Prostate gland (tissue), 2 donors: ENCODE results near the gene AHR. TPM values are rescaled to one million over a fixed set of nuclear protein-coding genes. Genes with fewer than 3 reads are reported as not detected.

ENCODE experiments used
- DNase-seq: peaks from one replicate; pipeline ENCODE4 v3.0.0-alpha.2; 2019; ENCODE audit warnings: low spot score
- H3K27ac ChIP-seq, 2 donors: fragments of 200-600 bp; sonication (generic); 2 replicates each; pipeline ENCODE4 v1.5.1; 2017 to 2019
- H3K27me3 ChIP-seq: fragments of 200-600 bp; sonication (generic); replicated peaks from 2 replicates; pipeline ENCODE4 v1.5.1; 2019; ENCODE audit not compliant: insufficient read depth
- H3K36me3 ChIP-seq, 2 donors: fragments of 200-600 bp; sonication (generic); 1 replicate in 1 of 2; 2 replicates in 1 of 2; pipeline versions ENCODE4 v1.5.1 to v1.8.1; 2017 to 2019
- H3K4me1 ChIP-seq: fragments of 200-600 bp; sonication (generic); replicated peaks from 2 replicates; pipeline ENCODE4 v1.5.1; 2019
- H3K4me3 ChIP-seq, 2 donors: fragments of 200-600 bp; sonication (generic); 2 replicates each; pipeline ENCODE4 v1.5.1; 2017 to 2019
- H3K9me3 ChIP-seq: fragments of 200-600 bp; sonication (generic); 2 replicates; pipeline ENCODE4 v1.5.1; 2017
- POLR2A ChIP-seq: fragments of 450-650 bp; IDR thresholded peaks from one replicate; pipeline ENCODE4 v1.6.1; 2016; ENCODE audit warnings: antibody characterized with exemption, mild to moderate bottlenecking
- POLR2AphosphoS5 ChIP-seq: sonication (generic); formaldehyde crosslinking; IDR thresholded peaks from one replicate; pipeline ENCODE4 v1.6.1; 2017; ENCODE audit warnings: antibody characterized with exemption
- WGBS: methylation state at CpG from one replicate; pipeline ENCODE4 v1.1.5; 2018; 5-methylcytosine and 5-hydroxymethylcytosine counted together
- intact Hi-C: fragments of 100-400 bp; cut with DNase I; formaldehyde crosslinking; loops from one replicate; pipeline ENCODE4 v1.14.2; 2022
- total RNA-seq, 2 donors: library from RNA; depleted of rRNA; stranded (reverse); fragments of >200 nt; gene quantifications; one replicate each; pipeline ENCODE4 v1.1.0, GENCODE V29; 2016
- TF ChIP-seq, protein P1 (sequence below), 4 experiments: fragments of 200-600 bp in 2 of 4; fragments of 450-650 bp in 2 of 4; sonication (generic) in 2 of 4; IDR thresholded peaks; 1 replicate in 3 of 4; 2 replicates in 1 of 4; pipeline ENCODE4 v1.5.1; 2016 to 2019; ENCODE audit warnings: antibody characterized with exemption in 4 of 4, mild to moderate bottlenecking in 2 of 4, moderate library complexity in 2 of 4

AHR gene
- total RNA-seq, 2 donors from 2014 or later, result 49.4 to 55.7 TPM

DNA sequence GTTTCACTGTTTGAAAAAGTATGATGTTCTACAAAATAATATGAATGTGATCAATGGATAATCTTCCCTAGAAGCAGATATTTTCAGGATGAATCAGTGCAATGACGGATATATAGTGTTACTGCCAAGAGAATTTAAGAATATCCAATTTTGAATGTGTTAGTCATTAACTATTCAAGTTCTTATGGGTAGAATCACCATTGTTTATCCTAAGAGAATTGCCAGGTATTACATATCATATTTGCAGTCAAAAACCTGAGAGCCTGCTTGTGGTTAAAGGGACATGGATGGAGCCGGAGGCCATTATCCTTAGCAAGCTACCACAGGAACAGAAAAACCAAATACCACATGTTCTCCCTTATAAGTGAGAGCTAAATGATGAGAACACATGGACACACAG lies 26.9 kb downstream of the AHR start:
- no peaks in the 10 kb centered on the region for H3K9me3 ChIP-seq
- DNase-seq, result no peak
- no peaks in the 10 kb centered on the region for H3K36me3 ChIP-seq
- no peaks in the 10 kb centered on the region for H3K4me1 ChIP-seq
- no peak overlapping the region for H3K4me3 ChIP-seq
- 85% methylated on average over 2 of the region's 2 CpGs for WGBS
- H3K27me3 ChIP-seq, result no peaks in the 10 kb centered on the region
- TF ChIP-seq POLR2A, result no peak
- TF ChIP-seq POLR2AphosphoS5, result no peak
- TF ChIP-seq, protein P1, sequence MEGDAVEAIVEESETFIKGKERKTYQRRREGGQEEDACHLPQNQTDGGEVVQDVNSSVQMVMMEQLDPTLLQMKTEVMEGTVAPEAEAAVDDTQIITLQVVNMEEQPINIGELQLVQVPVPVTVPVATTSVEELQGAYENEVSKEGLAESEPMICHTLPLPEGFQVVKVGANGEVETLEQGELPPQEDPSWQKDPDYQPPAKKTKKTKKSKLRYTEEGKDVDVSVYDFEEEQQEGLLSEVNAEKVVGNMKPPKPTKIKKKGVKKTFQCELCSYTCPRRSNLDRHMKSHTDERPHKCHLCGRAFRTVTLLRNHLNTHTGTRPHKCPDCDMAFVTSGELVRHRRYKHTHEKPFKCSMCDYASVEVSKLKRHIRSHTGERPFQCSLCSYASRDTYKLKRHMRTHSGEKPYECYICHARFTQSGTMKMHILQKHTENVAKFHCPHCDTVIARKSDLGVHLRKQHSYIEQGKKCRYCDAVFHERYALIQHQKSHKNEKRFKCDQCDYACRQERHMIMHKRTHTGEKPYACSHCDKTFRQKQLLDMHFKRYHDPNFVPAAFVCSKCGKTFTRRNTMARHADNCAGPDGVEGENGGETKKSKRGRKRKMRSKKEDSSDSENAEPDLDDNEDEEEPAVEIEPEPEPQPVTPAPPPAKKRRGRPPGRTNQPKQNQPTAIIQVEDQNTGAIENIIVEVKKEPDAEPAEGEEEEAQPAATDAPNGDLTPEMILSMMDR (IDR thresholded peaks at IDR 0.05), result no peak
- H3K27ac ChIP-seq, result no peak overlapping the region
- intact Hi-C loops, result no loop called here

DNA sequence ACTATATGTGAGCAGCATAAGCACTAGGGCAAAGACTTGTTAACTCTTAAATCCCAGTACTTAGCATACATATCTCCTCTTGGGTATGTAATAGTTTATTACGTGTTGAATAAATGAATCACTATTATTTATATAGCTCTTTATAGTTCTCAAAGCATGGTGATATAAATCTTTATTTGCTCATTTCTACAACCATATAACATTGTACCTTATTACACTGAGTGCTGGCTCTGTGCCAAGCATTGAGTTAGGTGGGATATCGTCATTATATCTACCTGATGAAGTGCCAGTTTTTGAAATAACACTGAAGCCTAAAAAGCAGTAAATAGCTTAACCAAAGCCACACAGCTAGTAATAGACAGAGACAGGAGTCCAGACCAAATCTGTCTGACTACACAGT lies 27.9 kb downstream of the AHR start:
- intact Hi-C loops, result no loop called here
- Histone ChIP-seq H3K27ac (no peak overlapping the region), H3K36me3 (no peaks in the 10 kb centered on the region), H3K4me1 (no peaks in the 10 kb centered on the region), H3K4me3 (no peak overlapping the region), H3K27me3 (no peaks in the 10 kb centered on the region), H3K9me3 (no peaks in the 10 kb centered on the region)
- no peak for DNase-seq
- WGBS, result 27% methylated on average over 2 of the region's 2 CpGs
- TF ChIP-seq POLR2AphosphoS5 (no peak), POLR2A (no peak)
- TF ChIP-seq, protein P1 (IDR thresholded peaks at IDR 0.05), result no peak

DNA sequence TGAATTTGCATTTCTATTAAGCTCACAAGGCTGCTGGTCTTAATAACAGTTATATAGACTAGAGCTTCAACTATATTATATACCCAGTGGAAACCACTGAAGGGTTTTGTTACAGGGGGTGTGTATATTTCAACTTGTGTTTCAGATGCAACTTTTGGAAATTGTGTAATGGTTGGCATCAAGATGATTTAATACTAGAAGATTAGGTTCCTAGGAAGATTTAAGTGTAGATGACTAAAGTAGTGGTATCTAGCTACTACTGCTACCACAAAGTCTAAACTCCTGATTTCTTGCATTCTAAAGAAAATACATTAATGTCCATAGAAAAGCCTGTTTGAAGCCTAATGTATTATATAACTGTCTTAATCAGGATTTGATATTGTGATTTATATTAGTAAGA lies 30.2 kb downstream of the AHR start:
- Histone ChIP-seq H3K4me3 (no peak overlapping the region), H3K4me1 (no peaks in the 10 kb centered on the region), H3K27ac (no peak overlapping the region), H3K27me3 (no peaks in the 10 kb centered on the region), H3K9me3 (no peaks in the 10 kb centered on the region), H3K36me3 (no peaks in the 10 kb centered on the region)
- intact Hi-C loops, result no loop called here
- no peak for TF ChIP-seq POLR2AphosphoS5
- TF ChIP-seq POLR2A, result no peak
- TF ChIP-seq, protein P1 (IDR thresholded peaks at IDR 0.05), result no peak
- no peak for DNase-seq

DNA sequence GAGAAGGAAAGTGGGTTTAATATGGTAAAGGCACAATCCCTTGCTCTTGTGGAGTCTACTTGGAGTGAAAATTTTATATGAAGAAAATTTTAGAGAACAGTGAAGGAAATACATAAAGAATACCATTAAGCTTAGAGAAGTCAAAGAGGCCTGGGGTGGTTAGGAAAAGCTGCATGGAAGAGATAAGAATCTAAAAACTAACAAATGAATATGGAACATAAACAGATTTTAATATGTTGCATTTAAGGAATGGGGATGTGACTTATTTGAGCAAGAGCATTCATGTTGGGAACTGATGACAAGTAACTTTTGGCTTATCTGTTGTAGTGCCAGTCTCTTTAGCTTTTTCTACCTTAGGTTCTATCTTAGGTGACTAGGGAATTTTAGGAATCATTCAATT lies 31.0 kb downstream of the AHR start:
- DNase-seq, result no peak
- intact Hi-C loops, result no loop called here
- no peaks in the 10 kb centered on the region for H3K36me3 ChIP-seq
- no peak overlapping the region for H3K27ac ChIP-seq
- H3K4me1 ChIP-seq, result no peaks in the 10 kb centered on the region
- no peak overlapping the region for H3K4me3 ChIP-seq
- TF ChIP-seq, protein P1 (IDR thresholded peaks at IDR 0.05), result no peak
- no peak for TF ChIP-seq POLR2A
- TF ChIP-seq POLR2AphosphoS5, result no peak
- no peaks in the 10 kb centered on the region for H3K27me3 ChIP-seq
- H3K9me3 ChIP-seq, result no peaks in the 10 kb centered on the region

DNA sequence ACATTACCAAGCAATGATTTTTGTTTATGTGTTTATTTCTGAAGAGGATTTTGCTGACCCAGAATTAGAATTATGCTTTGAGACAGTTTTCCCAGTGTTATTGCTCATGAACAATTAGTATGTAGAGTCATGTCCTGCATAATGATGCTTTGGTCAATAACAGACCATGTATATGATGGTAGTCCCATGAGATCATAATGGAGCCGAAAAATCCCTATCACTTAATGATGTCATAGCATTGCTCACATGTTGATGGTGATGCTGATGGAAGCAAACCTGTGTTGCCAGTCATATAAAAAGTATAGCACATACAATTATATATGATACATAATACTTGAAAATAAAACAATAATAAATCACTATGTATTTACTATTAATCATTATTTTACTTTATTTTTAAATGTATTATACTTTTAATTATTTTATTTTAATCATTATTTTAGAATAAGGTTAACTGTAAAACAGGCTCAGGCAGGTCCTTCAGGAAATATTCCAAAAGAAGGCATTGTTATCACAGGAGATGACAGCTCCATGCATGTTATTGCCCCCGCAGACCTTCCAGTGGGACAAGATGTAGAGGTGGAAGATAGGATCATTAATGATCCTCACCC lies 33.5 kb downstream of the AHR start:
- WGBS, result 75% methylated on average over 2 of the region's 2 CpGs

More for the DNA sequence above, 33.5 kb downstream of the AHR start:
- no peak for TF ChIP-seq POLR2AphosphoS5
- TF ChIP-seq, protein P1 (IDR thresholded peaks at IDR 0.05), result no peak
- TF ChIP-seq POLR2A, result no peak
- Histone ChIP-seq H3K4me3 (no peak overlapping the region), H3K27ac (no peak overlapping the region), H3K36me3 (no peaks in the 10 kb centered on the region), H3K27me3 (no peaks in the 10 kb centered on the region), H3K9me3 (no peaks in the 10 kb centered on the region), H3K4me1 (no peaks in the 10 kb centered on the region)
- no peak for DNase-seq
- intact Hi-C loops, result no loop called here
